Activated T-helper 17 cell treated with anti-CD3 and anti-CD28 coated beads, Interleukin-2, amount 50 U/mL, for 72 hours (primary cell): ENCODE results near the gene ZNF208. TPM values are rescaled to one million over a fixed set of nuclear protein-coding genes. Genes with fewer than 3 reads are reported as not detected.
"Not testable (repeated sequence)": the region's sequence is repeated elsewhere in the genome, so short reads cannot be mapped to it uniquely, and the experiment has no call there.

Experiments used
- ATAC-seq: fragments of 150-1000 bp; cut with Tn5 transposase; replicated peaks from 2 replicates; pipeline ENCODE4 v1.10.0; 2021; ENCODE audit warnings: mild to moderate bottlenecking, moderate library complexity
- H3K27ac Mint-ChIP-seq: one replicate; pipeline ENCODE4 v1.8.0; 2022; ENCODE audit warnings: mixed read lengths
- H3K27me3 Mint-ChIP-seq: one replicate; pipeline ENCODE4 v1.8.0; 2022; ENCODE audit warnings: mixed read lengths
- H3K36me3 Mint-ChIP-seq: one replicate; pipeline ENCODE4 v1.8.0; 2022; ENCODE audit warnings: low read depth, mild to moderate bottlenecking, mixed read lengths
- H3K4me1 Mint-ChIP-seq: one replicate; pipeline ENCODE4 v1.8.0; 2022; ENCODE audit warnings: mixed read lengths
- H3K4me3 Mint-ChIP-seq: one replicate; pipeline ENCODE4 v1.8.0; 2022; ENCODE audit warnings: mild to moderate bottlenecking, mixed read lengths
- H3K9me3 Mint-ChIP-seq: one replicate; pipeline ENCODE4 v1.8.0; 2022; ENCODE audit warnings: mixed read lengths
- total RNA-seq, 2 donors: library from RNA; stranded (reverse); gene quantifications; one replicate each; pipeline ENCODE4 v1.2.3, GENCODE V29; 2022

ZNF208 gene
- total RNA-seq: 10 to 100 TPM in 1 of 2 donors, 1 to 10 TPM in 1; 3.3 to 13.8 TPM

DNA sequence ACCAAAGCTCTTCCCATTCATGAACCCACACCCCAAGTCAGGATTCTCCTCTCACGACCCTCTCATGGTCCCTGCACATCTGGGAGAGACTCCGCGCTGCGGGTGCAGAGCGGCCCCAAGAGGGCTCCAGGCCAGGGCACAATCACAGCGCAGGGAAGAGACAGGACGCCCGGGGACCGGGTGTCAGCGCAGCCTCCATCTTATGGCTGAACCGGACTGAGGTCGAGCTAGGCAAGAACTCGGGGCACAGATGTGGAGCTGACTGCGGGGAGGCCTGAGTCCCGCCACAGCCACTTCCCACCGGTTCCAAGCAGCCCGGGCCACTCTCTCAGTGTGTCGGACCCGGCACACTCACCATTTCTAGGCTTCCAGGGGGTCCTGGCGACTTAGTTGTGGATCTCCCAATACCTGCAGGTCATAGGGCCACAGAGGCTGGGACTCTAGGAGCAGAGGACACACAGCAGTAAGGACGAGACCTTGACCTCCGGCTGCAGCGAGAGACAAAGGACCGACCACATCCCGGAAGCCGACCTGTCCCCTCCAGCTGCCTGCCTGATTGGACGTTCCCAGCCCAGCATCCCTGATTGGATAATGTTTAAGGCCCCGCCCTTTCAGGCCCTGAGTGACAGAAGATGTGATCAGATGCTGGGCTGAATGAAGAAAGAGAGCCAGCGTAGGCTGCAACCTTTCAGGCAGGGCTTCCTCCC, at the start of gene ZNF208:
Gene ZNF208 (minus strand): TSS at position 507 of the 707 bp plus-strand sequence. CDS start 149 bp downstream, at position 358.
- not testable (repeated sequence) for H3K27me3 Mint-ChIP-seq, H3K4me1 Mint-ChIP-seq, H3K9me3 Mint-ChIP-seq
- peak; percentile 99 for ATAC-seq
- H3K4me3 Mint-ChIP-seq: peak within 1 kb of the TSS; percentile 90
- H3K27ac Mint-ChIP-seq: peak within 1 kb of the TSS; percentile 84
- H3K36me3 Mint-ChIP-seq: peaks cover 48% of the 10 kb centered on the region

DNA sequence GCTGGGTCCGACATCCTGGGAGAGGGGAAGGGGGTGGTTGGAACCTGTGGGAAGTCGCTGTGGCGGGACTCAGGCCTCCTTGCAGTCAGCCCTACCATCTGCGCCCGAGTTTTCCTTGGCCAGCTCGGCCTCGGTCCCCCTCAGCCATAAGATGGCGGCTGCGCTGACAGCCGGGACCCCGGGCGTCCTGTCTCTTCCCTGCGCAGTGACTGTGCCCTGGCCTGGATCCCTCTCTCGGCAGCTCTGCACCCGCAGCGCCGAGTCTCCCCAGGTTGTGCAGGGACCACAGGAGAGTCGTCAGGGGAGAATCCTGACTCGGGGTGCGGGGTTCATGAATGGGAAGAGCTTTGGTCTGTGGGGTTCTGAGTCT, 41.9 kb upstream of the ZNF208 start:
- peak overlapping the region; percentile 97 for H3K4me3 Mint-ChIP-seq
- H3K27ac Mint-ChIP-seq: peak overlapping the region; percentile 93
- H3K36me3 Mint-ChIP-seq: peaks cover 10% of the 10 kb centered on the region
- H3K4me1 Mint-ChIP-seq: no peaks in the 10 kb centered on the region
- peak; percentile 43 for ATAC-seq
- H3K27me3 Mint-ChIP-seq: no peaks in the 10 kb centered on the region
- H3K9me3 Mint-ChIP-seq: no peaks in the 10 kb centered on the region

DNA sequence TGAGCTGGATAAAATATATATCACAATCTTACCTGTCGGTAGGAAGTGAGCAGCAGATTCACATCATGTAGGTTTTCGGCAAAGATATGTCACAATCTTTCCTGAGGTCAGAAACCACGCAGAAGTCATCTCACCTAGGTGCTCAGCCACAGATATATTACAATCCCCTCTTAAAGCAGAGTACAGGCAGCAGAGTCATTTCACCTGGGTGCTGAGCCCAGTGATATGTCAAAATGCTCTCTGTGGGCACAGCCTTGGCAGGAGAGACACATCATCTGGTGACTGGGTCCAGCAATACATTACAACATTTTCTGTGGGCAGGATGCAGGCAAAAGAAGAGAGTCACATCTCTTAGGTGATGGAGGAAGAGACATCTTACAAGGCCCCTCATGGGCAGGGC, 30.4 kb upstream of the ZNF208 start:
- H3K36me3 Mint-ChIP-seq, H3K4me1 Mint-ChIP-seq, H3K9me3 Mint-ChIP-seq, H3K27me3 Mint-ChIP-seq, H3K27ac Mint-ChIP-seq, H3K4me3 Mint-ChIP-seq: not testable (repeated sequence)
- ATAC-seq: peak; percentile 46

DNA sequence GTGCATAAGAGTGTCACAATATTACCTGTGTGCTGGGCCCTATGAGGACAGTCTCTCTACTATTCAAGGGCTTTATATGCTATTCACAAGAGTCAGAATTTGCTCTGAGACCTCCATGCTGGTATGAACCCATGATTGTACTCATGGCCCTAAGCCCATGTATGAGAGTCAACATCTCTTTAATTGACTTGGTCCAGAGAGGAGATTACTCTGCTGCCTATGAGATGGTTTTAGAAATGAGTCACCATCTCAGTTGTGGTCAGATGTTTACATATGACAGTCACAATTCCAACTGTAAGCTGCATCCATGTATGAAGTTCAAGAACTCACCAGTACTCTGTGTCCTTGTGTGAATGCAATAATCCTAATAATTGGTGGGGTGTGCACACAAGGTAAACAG, 19.9 kb upstream of the ZNF208 start:
- no peak overlapping the region for H3K4me3 Mint-ChIP-seq
- H3K9me3 Mint-ChIP-seq: no peaks in the 10 kb centered on the region
- H3K36me3 Mint-ChIP-seq: no peaks in the 10 kb centered on the region
- ATAC-seq: peak; percentile 71
- no peaks in the 10 kb centered on the region for H3K27me3 Mint-ChIP-seq
- no peaks in the 10 kb centered on the region for H3K4me1 Mint-ChIP-seq
- H3K27ac Mint-ChIP-seq: no peak overlapping the region

DNA sequence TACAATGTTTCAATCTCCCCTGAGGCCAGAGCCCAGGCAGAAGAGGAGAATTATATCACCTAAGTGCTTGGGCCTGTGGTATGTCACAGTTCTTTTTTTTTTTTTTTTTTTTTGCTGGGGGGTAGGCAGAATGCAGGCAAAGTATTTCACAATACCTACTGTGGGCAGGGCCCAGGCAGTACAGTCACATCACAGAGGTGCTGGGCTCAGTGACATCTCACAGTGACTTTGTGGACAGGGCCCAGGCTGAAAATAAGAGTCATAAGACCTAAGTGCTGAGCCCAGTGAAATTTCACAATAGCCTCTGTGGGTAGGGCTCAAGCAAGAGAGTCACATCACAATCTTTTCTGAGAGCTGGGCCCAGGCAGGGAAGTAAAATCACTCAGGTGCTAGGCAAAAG, 15.9 kb upstream of the ZNF208 start:
- ATAC-seq: no peak
- Mint-ChIP-seq H3K4me1 (no peaks in the 10 kb centered on the region), H3K9me3 (no peaks in the 10 kb centered on the region)

DNA sequence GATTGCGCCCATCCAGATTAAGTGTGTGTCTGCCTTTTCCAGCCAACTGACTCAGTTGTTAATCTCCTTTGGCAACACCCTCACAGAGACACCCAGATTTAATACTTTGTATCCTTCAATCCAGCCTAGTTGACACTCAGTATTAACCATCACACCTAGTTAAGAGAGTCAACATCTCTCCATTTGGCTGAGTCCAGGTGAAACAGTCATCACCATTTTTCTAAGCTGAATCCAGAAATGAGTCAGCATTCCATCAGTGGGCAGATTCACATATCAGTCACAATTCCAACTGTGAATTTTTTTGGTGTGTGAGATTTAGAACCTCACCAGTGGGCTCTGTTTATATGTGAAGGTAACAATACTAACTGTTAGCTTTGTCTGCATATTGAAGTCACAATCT, 14.8 kb upstream of the ZNF208 start:
- H3K36me3 Mint-ChIP-seq, H3K4me1 Mint-ChIP-seq, H3K27me3 Mint-ChIP-seq, H3K4me3 Mint-ChIP-seq, H3K27ac Mint-ChIP-seq, H3K9me3 Mint-ChIP-seq: not testable (repeated sequence)
- peak; percentile 57 for ATAC-seq

More for the DNA sequence above, 15.9 kb upstream of the ZNF208 start:
- Mint-ChIP-seq H3K36me3 (no peaks in the 10 kb centered on the region), H3K27me3 (no peaks in the 10 kb centered on the region), H3K4me3 (no peak overlapping the region), H3K27ac (no peak overlapping the region)

DNA sequence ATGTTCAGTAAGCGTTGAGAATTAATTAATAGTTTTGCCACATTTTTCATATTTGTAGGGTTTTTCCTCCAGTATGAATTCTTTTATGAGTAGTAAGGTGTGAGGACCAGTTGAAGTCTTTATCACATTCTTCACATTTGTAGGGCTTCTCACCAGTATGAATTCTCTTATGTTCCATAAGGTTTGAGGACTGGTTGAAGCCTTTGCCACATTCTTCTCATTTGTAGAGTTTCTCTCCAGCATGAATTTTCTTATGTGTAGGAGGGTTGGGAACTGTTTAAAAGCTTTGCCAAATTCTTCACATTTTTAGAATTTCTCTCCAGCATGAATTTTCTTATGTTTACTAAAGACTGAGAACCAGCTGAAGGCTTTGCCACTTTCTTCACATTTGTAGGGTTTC, 40.3 kb downstream of the ZNF208 start:
- peaks cover 32% of the 10 kb centered on the region for H3K9me3 Mint-ChIP-seq
- no peaks in the 10 kb centered on the region for H3K4me1 Mint-ChIP-seq

DNA sequence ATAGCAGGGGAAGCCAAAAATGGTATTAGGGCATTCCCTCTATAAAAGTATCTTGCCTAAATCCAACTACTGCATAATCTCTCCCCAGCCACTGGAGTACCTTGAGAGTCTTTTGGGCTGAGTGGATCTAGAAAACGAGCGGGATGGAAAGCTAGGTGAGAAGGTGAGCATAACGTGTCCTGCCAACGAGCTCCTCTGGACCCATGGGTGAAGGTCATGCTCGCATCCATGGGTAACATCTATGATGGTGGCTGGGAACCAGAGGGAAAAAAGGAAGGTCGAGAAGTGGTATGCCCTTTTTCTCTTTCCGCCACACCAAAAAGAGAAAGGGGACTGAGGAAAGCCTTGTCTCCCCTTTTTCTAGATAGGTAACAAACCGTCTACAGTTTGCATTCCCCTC, 63.0 kb downstream of the ZNF208 start:
- no peak for ATAC-seq
- Mint-ChIP-seq H3K36me3 (no peaks in the 10 kb centered on the region), H3K27ac (no peak overlapping the region), H3K27me3 (no peaks in the 10 kb centered on the region), H3K9me3 (peaks cover 20% of the 10 kb centered on the region), H3K4me1 (no peaks in the 10 kb centered on the region), H3K4me3 (no peak overlapping the region)

More for the DNA sequence above, 40.3 kb downstream of the ZNF208 start:
- Mint-ChIP-seq H3K27me3 (no peaks in the 10 kb centered on the region), H3K27ac (no peak overlapping the region), H3K36me3 (peaks cover 21% of the 10 kb centered on the region), H3K4me3 (no peak overlapping the region)
- no peak for ATAC-seq

DNA sequence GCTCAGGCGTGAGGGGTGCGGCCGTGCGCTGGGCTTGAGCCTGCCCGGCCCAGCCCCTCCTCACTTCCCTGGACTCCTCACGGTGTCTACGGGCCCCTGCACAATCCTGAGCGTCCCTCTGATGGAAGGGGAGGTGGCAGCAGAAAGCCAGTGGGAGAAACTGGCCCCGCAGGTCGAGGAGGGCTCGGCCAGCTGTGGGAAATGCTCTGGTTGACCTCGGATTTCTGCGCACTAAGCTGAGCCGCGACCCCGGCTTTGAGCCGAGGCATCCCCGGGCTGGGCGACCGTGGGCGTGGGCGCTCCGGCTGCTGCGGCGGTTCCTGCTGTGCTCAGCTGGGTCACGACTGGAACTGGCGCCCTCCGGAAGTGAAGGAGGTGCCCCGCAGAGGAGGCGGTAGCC, 70.1 kb downstream of the ZNF208 start:
- H3K4me3 Mint-ChIP-seq: no peak overlapping the region
- no peaks in the 10 kb centered on the region for H3K4me1 Mint-ChIP-seq
- H3K36me3 Mint-ChIP-seq: no peaks in the 10 kb centered on the region
- no peak for ATAC-seq
- no peaks in the 10 kb centered on the region for H3K27me3 Mint-ChIP-seq
- no peak overlapping the region for H3K27ac Mint-ChIP-seq
- no peaks in the 10 kb centered on the region for H3K9me3 Mint-ChIP-seq

DNA sequence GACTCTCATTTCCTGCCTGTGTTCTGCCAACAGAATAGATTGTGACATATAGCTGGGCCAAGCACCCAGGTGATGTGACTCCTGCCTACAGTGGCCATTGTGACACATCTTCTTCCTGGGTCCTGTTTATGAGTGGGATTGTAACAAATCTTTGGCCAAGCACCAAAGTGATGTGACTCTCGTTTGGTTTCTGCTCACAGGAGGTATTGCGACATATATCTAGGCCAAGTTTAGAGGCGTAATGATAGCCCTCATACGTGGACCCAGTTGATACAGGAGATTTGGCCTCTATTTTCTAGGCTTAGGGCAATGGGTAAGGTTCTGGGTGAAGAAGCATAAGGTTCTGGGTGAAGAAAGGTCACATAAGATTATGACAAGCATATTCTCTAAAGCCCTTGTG, 76.2 kb downstream of the ZNF208 start:
- Mint-ChIP-seq H3K4me1 (no peaks in the 10 kb centered on the region), H3K4me3 (no peak overlapping the region), H3K36me3 (no peaks in the 10 kb centered on the region), H3K9me3 (peaks cover 3% of the 10 kb centered on the region), H3K27me3 (no peaks in the 10 kb centered on the region), H3K27ac (no peak overlapping the region)
- no peak for ATAC-seq

DNA sequence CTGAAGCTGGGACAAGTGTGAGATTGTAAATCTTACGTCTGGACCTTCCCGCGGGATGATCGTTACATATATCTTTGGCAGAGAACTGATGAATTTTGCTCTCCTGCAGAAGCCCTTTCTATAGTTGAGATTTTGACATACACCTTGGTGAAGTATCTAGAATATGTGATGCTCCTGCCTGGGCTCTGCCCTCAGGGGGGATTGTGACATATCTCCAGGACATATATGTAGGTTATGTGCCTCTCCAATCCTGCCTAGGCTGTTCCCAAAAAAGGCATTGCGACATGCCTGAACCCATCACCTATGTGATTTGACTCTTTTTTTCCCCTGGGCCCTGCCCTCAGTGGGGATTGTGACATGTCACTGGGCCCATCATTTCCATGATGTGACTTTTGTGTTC, 76.6 kb downstream of the ZNF208 start:
- no peak overlapping the region for H3K4me3 Mint-ChIP-seq
- no peak overlapping the region for H3K27ac Mint-ChIP-seq
- no peaks in the 10 kb centered on the region for H3K27me3 Mint-ChIP-seq
- H3K36me3 Mint-ChIP-seq: no peaks in the 10 kb centered on the region
- ATAC-seq: no peak
- no peaks in the 10 kb centered on the region for H3K4me1 Mint-ChIP-seq
- H3K9me3 Mint-ChIP-seq: peaks cover 3% of the 10 kb centered on the region

DNA sequence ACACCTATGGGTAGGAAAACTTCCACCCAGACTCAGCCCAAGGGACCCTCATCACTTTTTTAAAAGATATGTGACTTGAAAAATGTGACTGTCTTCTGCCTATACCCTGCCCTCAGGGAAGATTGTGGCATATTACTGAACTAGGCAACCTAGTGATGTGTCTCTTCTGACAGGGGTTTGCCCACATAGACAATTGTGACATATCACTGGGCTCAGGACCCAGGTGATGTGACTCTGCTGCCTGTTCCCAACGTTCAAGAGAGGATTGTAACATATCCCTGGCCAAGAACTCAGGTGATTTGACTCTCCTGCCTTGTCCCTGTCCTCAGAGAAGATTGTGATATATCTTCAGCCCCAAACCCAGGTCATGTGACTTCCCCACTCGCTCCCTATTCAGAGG, 88.5 kb downstream of the ZNF208 start:
- ATAC-seq: no peak
- H3K36me3 Mint-ChIP-seq: no peaks in the 10 kb centered on the region
- H3K4me1 Mint-ChIP-seq: no peaks in the 10 kb centered on the region
- peaks cover 25% of the 10 kb centered on the region for H3K9me3 Mint-ChIP-seq
- no peaks in the 10 kb centered on the region for H3K27me3 Mint-ChIP-seq
- H3K4me3 Mint-ChIP-seq: no peak overlapping the region
- no peak overlapping the region for H3K27ac Mint-ChIP-seq

DNA sequence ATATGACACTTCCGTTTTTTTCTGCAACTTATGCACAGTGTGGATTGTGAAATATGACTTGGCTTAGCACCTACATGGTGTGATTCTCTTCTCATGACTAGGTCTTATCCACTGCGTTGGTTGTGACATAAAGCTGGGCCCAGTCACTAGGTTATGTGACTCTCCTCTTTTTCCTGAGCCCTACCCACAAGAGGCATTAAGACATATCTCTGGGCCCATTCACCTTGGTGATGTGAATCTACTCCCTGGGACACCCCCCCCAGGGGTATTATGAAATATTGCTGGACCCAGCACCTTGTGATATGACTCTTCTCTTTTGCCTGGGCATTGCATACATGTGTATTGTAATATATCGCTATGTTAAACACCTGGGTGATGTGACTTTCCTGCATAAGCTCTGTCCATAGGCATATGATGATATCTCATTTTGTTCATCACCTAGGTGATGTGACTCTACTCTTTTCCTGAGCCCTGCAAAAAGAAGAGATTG, 89.0 kb downstream of the ZNF208 start:
- Mint-ChIP-seq H3K4me3 (no peak overlapping the region), H3K27ac (no peak overlapping the region), H3K9me3 (peaks cover 30% of the 10 kb centered on the region), H3K27me3 (no peaks in the 10 kb centered on the region), H3K4me1 (no peaks in the 10 kb centered on the region), H3K36me3 (no peaks in the 10 kb centered on the region)
- ATAC-seq: no peak

DNA sequence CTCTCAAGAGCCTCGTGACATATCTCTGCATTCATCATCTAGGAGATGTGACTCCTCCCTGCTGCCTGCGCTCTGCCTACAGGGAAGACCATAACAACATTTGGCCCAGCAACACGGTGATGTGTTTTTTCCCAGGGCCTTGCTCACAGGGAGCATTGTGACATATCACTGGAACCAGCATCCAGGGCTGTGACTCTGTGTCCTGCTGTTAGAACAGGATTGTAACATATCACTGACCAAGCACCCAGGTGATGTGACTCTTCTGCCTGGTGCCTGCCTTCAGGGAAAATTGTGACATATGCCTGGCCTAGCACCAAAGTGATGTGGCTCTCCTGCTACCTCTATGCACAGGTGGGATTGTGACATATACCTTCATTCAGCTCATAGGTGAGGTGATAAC, 95.3 kb downstream of the ZNF208 start:
- H3K36me3 Mint-ChIP-seq: no peaks in the 10 kb centered on the region
- no peak overlapping the region for H3K4me3 Mint-ChIP-seq
- H3K27me3 Mint-ChIP-seq: no peaks in the 10 kb centered on the region
- H3K9me3 Mint-ChIP-seq: peaks cover 31% of the 10 kb centered on the region
- no peak overlapping the region for H3K27ac Mint-ChIP-seq
- no peak for ATAC-seq
- no peaks in the 10 kb centered on the region for H3K4me1 Mint-ChIP-seq

DNA sequence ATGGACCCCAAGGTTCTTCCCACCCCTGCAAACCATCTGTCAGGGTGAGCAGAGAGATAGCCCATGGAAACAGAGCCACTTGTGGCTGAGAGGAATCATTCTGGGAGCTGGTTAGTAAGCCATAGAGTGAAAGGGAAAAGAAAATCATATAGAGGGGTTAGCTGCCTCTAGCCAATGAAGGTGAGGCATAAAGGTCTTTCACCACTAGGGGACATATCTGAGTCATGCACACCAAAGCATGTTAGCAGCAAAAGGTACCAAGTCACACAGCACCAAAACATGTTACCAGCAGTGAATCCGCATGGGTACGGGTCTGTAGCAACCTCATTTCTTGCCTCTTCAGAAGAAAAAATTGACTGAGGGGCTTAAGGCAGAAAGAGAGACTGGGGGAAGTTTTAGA, 98.1 kb downstream of the ZNF208 start:
- no peak overlapping the region for H3K4me3 Mint-ChIP-seq
- H3K4me1 Mint-ChIP-seq: no peaks in the 10 kb centered on the region
- no peaks in the 10 kb centered on the region for H3K36me3 Mint-ChIP-seq
- peaks cover 38% of the 10 kb centered on the region for H3K9me3 Mint-ChIP-seq
- ATAC-seq: no peak
- no peak overlapping the region for H3K27ac Mint-ChIP-seq
- peaks cover 4% of the 10 kb centered on the region for H3K27me3 Mint-ChIP-seq

DNA sequence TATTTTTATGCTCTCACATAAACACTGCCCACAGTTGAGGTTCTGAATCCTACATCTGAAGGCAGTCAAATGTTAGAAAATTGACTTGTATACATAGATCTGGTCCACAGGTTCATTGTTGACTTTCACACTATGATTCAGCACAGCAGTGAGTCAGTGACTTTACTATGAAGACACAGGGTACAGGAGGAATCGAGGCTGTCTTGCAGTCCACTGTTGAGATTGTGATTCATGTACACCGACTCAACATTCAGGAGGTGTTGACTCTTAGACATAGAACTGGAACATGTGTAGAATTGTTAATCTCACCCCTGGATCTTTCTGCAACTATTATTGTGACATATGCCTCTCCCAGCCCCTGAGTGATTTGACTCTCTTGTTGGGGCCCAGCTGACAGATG, 100.4 kb downstream of the ZNF208 start:
- ATAC-seq: peak; percentile 73
- no peaks in the 10 kb centered on the region for H3K4me1 Mint-ChIP-seq

More for the DNA sequence above, 100.4 kb downstream of the ZNF208 start:
- Mint-ChIP-seq H3K27ac (no peak overlapping the region), H3K36me3 (no peaks in the 10 kb centered on the region), H3K4me3 (no peak overlapping the region), H3K27me3 (peaks cover 4% of the 10 kb centered on the region), H3K9me3 (peaks cover 41% of the 10 kb centered on the region)
